ENCODE results near the gene RASSF4.

DNA sequence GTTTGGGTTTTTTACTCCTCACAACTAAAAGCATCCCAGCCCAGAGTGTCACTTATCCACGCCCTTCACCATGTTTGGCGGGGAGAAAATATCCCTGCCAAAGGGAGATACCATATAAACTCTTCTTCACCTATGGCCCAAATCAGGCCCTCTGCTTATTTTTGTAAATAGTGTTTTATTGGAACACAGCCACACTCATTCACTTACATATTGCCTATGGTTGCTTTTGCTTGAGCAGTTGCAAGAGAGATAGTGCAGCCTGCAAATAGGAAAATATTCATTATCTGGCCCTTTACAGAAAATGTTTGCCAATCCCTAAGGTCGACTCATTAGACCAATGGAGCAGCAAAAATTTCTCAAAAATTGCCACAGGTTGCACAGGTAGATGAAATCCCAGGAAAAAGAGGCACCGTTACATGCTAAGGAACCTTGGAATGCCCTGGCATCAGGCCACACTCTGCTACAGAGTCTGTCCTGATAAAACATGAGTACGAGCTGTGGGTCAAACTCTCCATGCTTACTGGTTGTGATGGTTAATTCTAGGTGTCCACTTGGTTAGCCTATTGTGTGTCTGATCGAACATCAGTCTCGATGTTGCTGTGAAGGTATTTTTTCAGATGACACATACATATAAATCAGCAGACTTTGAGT is 7.9 kb upstream of the RASSF4 start:
- no peak for TF ChIP-seq POLR2A (IDR thresholded peaks at IDR 0.05)
- TF ChIP-seq, protein P1, sequence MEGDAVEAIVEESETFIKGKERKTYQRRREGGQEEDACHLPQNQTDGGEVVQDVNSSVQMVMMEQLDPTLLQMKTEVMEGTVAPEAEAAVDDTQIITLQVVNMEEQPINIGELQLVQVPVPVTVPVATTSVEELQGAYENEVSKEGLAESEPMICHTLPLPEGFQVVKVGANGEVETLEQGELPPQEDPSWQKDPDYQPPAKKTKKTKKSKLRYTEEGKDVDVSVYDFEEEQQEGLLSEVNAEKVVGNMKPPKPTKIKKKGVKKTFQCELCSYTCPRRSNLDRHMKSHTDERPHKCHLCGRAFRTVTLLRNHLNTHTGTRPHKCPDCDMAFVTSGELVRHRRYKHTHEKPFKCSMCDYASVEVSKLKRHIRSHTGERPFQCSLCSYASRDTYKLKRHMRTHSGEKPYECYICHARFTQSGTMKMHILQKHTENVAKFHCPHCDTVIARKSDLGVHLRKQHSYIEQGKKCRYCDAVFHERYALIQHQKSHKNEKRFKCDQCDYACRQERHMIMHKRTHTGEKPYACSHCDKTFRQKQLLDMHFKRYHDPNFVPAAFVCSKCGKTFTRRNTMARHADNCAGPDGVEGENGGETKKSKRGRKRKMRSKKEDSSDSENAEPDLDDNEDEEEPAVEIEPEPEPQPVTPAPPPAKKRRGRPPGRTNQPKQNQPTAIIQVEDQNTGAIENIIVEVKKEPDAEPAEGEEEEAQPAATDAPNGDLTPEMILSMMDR (IDR thresholded peaks at IDR 0.05), result no peak

Measured in esophagus squamous epithelium (tissue), 4 donors.